ENCODE results near the gene RANBP1. TPM values are rescaled to one million over a fixed set of nuclear protein-coding genes. Genes with fewer than 3 reads are reported as not detected.

Gene RANBP1
- total and polyA plus RNA-seq, 2 of the 8 experiments (the other 6 are each of a cell fraction or from before 2014, with no cell fraction given), result 343 to 484 TPM

GRCh38 chr22:20137113-20137512, 21.2 kb downstream of the RANBP1 start:
- peaks cover 0 to 21% of the 10 kb centered on the region in 2 experiments; a peak in 3 of 4 replicates for H3K79me2 ChIP-seq (ENCODE audit: control insufficient read depth in 1 of 2, insufficient read depth in 2 of 2, low read length in 2 of 2)
- H3K79me1 ChIP-seq (ENCODE audit: low read depth, low read length), result peaks cover 21% of the 10 kb centered on the region
- no peak for DNase-seq (ENCODE audit: low read depth in 1 of 2, low spot score in 2 of 2)
- no peak overlapping the region for H2AFZ ChIP-seq (ENCODE audit: low read length)
- no peak overlapping the region for H3K23ac ChIP-seq (ENCODE audit: insufficient read length)
- H2BK5ac ChIP-seq (ENCODE audit: low read depth, low read length), result no peak overlapping the region
- H3K4me1 ChIP-seq (replicated peaks in 1 of 4; ENCODE audit: control insufficient read depth in 3 of 4, insufficient read depth in 4 of 4, low read length in 3 of 4), result peaks cover 0 to 7% (median 6%) of the 10 kb centered on the region in 4 experiments; a peak in 4 of 7 replicates
- H2BK20ac ChIP-seq (ENCODE audit: low read length), result no peak overlapping the region
- H3K23me2 ChIP-seq (ENCODE audit: low read depth, low read length), result peaks cover 6% of the 10 kb centered on the region; the same call in 1 of the 2 replicates
- H3K27me3 ChIP-seq (replicated peaks in 1 of 4; ENCODE audit: control insufficient read depth in 3 of 4, extremely low read depth in 1 of 4, insufficient read depth in 3 of 4, low read length in 3 of 4), result no peaks in the 10 kb centered on the region; a peak in 2 of 7 replicates
- H3K56ac ChIP-seq (replicated peaks; ENCODE audit: insufficient read length, low read depth, low read length), result no peak overlapping the region
- no peak overlapping the region for H3K14ac ChIP-seq (ENCODE audit: insufficient read length)
- H3K27ac ChIP-seq (ENCODE audit: low read depth, low read length), result no peak overlapping the region
- H3K4me2 ChIP-seq (ENCODE audit: insufficient read depth in 1 of 2, low read depth in 2 of 2, low read length in 2 of 2), result no peak overlapping the region
- H2BK12ac ChIP-seq (ENCODE audit: low read depth, low read length), result no peak overlapping the region
- 0 out of 8 replicates have a peak, but pooled peaks cover 0 to 4% (median 0%) of the 10 kb centered on the region in 4 experiments for H3K36me3 ChIP-seq (ENCODE audit: control insufficient read depth in 2 of 4, insufficient read depth in 4 of 4, low read length in 3 of 4)
- H3K9ac ChIP-seq (replicated peaks in 1 of 4; ENCODE audit: extremely low read depth in 1 of 4, low read depth in 3 of 4, low read length in 3 of 4), result no peak overlapping the region
- no peaks in the 10 kb centered on the region for H3K9me3 ChIP-seq (ENCODE audit: insufficient read depth in 2 of 2, low read depth in 1 of 2, low read length in 1 of 2)
- POLR2A ChIA-PET (ENCODE audit: partially characterized antibody), result interaction anchor here (0.6 to 10.1 kb wide), 5 partner anchors 10 to 1199 kb away, joined by 3 to 104 read pairs (median 4); partner anchors contain the start of gene TRMT2A
- CTCF ChIA-PET (ENCODE audit: partially characterized antibody), result interaction anchor here (1.0 to 2.5 kb wide), 3 partner anchors 17 to 884 kb away, joined by 3 to 13 read pairs (median 11); no protein-coding TSS in a partner anchor
- H2BK15ac ChIP-seq (ENCODE audit: low read length), result no peak overlapping the region
- WGBS, 2 experiments (ENCODE audit: extremely low coverage in 1 of 2, insufficient coverage in 1 of 2, insufficient read length in 1 of 2, insufficient replicate concordance in 2 of 2, low coverage in 1 of 2, low lambda C conversion rate in 2 of 2, missing lambda C conversion rate in 1 of 2), result 90% methylated on average over 11 of the region's 13 CpGs; no CpG with 5 or more reads in 1 of the 2 experiments
- H4K91ac ChIP-seq (replicated peaks; ENCODE audit: insufficient read length, low read length), result no peak overlapping the region
- no peak overlapping the region for H3K18ac ChIP-seq (ENCODE audit: extremely low read depth, low read length)
- H3K4me3 ChIP-seq (ENCODE audit: extremely low read depth in 1 of 4, insufficient read depth in 2 of 4, low read depth in 3 of 4, low read length in 4 of 4), result no peak overlapping the region
- H4K5ac ChIP-seq (ENCODE audit: insufficient read length, low read depth, low read length), result no peak overlapping the region
- no peak for TF ChIP-seq NANOG (IDR thresholded peaks at IDR 0.05; ENCODE audit: insufficient read depth, low read depth, low read length, poor library complexity, severe bottlenecking)
- no peak for FAIRE-seq
- H4K8ac ChIP-seq (ENCODE audit: extremely low read depth, insufficient read depth, low read length), result no peak overlapping the region
- no peak overlapping the region for H2BK120ac ChIP-seq (replicated peaks; ENCODE audit: low read depth, low read length)
- no peak overlapping the region for H3K4ac ChIP-seq (replicated peaks; ENCODE audit: insufficient read length, low read depth, low read length)
- peaks cover 15 to 36% of the 10 kb centered on the region in 2 experiments for H4K20me1 ChIP-seq (replicated peaks in 1 of 2; ENCODE audit: control insufficient read depth in 1 of 2, insufficient read depth in 2 of 2, low read length in 2 of 2)
- no peak overlapping the region for H2AK5ac ChIP-seq (ENCODE audit: low read depth, low read length)

Measured in H1 (cell line).